Gastroesophageal sphincter (tissue), 2 donors: ENCODE data around the gene SOX10.

Experiments
- EP300 ChIP-seq: sonication (generic); formaldehyde crosslinking; IDR thresholded peaks from one replicate; pipeline ENCODE4 v1.6.1; 2017; ENCODE audit warnings: antibody characterized with exemption, mild to moderate bottlenecking
- POLR2A ChIP-seq, 2 donors: fragments of 450-650 bp; IDR thresholded peaks; one replicate each; pipeline ENCODE4 v1.6.1; 2017; ENCODE audit warnings: antibody characterized with exemption in 2 of 2, mild to moderate bottlenecking in 2 of 2, moderate library complexity in 1 of 2
- POLR2AphosphoS5 ChIP-seq: sonication (generic); formaldehyde crosslinking; IDR thresholded peaks from one replicate; pipeline ENCODE4 v1.6.1; 2017; ENCODE audit warnings: antibody characterized with exemption

GRCh38 chr22:38029370-38029769 lies 45.0 kb upstream of the SOX10 start:
- TF ChIP-seq POLR2AphosphoS5 (no peak), EP300 (no peak), POLR2A (IDR thresholded peaks at IDR 0.05) (no peak)
